ENCODE measurements around the gene CHD5. TPM values are rescaled to one million over a fixed set of nuclear protein-coding genes. Genes with fewer than 3 reads are reported as not detected.
"Not testable (repeated sequence)": the region's sequence is repeated elsewhere in the genome, so short reads cannot be mapped to it uniquely, and the experiment has no call there.

Gene CHD5
- polyA plus RNA-seq, 3 donors: 0.09 to 0.16 (median 0.11) TPM

- 68 to 91% (median 89%) methylated on average over 14 of the region's 14 CpGs for WGBS, 3 donors
- H3K27ac ChIP-seq (ENCODE audit: low read depth, low read length): no peak overlapping the region
Observed at GRCh38 chr1:6069573-6069972, 110.5 kb downstream of the CHD5 start.

- WGBS, 3 donors: 69 to 87% (median 86%) methylated on average over 9 of the region's 9 CpGs
Observed at GRCh38 chr1:6068932-6069331, 111.2 kb downstream of the CHD5 start.

GRCh38 chr1:6068073-6068472 lies 112.0 kb downstream of the CHD5 start:
- H3K27ac ChIP-seq (ENCODE audit: low read depth, low read length): no peak overlapping the region
- WGBS, 3 donors: 78 to 91% (median 90%) methylated on average over 5 of the region's 5 CpGs

More at GRCh38 chr1:6068932-6069331, 111.2 kb downstream of the CHD5 start:
- H3K27ac ChIP-seq (ENCODE audit: low read depth, low read length): no peak overlapping the region

DNA sequence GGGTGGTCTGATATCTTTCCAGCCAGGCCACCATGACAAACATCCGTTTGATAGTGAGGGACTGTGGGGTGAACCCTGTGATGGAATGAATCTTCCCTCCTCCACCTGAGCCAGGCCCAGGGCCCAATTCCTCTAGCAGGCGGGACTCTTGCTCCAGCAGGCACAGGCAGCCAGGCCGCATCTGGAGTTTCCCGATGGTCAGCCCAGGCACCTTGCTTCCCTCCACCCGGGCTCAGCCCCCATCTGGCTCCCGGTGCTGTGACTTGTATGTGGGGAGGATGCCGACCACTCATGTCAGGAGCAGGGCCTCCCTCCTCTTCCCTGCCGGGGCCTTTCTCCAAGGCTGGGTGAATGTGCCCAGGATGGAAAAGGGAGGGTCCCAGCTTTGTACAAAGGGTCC lies 113.4 kb downstream of the CHD5 start:
- H3K27ac ChIP-seq (ENCODE audit: low read depth, low read length): no peak overlapping the region
- 63 to 92% (median 85%) methylated on average over 8 of the region's 8 CpGs for WGBS, 3 donors

- WGBS, 3 donors: 61 to 69% (median 64%) methylated on average over 28 of the region's 28 CpGs
- no peak overlapping the region for H3K27ac ChIP-seq (ENCODE audit: low read depth, low read length)
Observed at GRCh38 chr1:6065093-6065858, 114.8 kb downstream of the CHD5 start.

GRCh38 chr1:6063532-6064053 lies 116.5 kb downstream of the CHD5 start:
- 68 to 83% (median 70%) methylated on average over 7 of the region's 7 CpGs for WGBS, 3 donors
- not testable (repeated sequence) for H3K27ac ChIP-seq (ENCODE audit: low read depth, low read length)

- WGBS, 3 donors: 80 to 96% (median 92%) methylated on average over 6 of the region's 6 CpGs
- no peak overlapping the region for H3K27ac ChIP-seq (ENCODE audit: low read depth, low read length)
Observed at GRCh38 chr1:6062670-6063069, 117.5 kb downstream of the CHD5 start.

DNA sequence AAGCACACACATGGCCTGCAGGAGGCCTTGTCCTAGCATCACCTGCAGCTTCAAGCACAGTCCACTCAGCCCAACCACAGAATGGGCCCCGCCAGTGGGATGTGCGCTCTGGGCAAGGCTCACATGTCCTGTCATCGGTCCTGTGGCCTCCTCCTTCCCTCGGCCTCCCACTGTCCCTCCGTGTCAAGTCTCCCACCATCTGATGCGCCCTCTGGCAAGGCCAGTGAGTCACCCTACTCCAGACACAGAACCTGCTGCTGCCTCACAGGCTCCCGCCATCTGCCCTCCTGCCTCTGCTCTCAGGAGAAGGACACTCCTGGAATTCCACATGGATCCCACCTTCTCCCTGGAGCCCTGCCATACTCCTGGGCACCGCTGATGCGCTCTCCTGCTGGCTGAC lies 120.3 kb downstream of the CHD5 start:
- 83 to 93% (median 92%) methylated on average over 9 of the region's 9 CpGs for WGBS, 3 donors
- H3K27ac ChIP-seq (ENCODE audit: low read depth, low read length): no peak overlapping the region

GRCh38 chr1:6057170-6057845 lies 122.8 kb downstream of the CHD5 start:
- H3K27ac ChIP-seq (ENCODE audit: low read depth, low read length): no peak overlapping the region
- 77 to 81% (median 80%) methylated on average over 9 of the region's 9 CpGs for WGBS, 3 donors

DNA sequence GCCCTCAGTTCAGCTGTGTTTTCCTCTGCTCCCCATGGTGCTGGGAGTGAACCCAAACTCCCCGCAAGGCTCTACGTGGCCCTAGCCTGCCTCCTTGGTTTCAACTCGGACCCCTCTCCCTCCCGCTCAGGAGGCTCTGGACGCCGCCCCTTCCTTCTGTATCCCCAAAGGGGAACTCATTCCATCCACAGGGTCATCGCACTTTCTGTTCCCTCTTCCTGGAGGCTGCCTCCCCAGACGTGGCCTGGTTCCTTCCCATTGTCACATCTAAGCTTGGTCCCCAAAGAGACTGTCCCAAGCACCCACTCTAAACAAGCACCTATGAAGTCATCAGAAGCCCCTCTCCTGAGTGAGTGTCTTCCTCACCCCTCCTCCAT lies 123.6 kb downstream of the CHD5 start:
- no peak overlapping the region for H3K27ac ChIP-seq (ENCODE audit: low read depth, low read length)
- WGBS, 3 donors: 70 to 84% (median 79%) methylated on average over 8 of the region's 8 CpGs

DNA sequence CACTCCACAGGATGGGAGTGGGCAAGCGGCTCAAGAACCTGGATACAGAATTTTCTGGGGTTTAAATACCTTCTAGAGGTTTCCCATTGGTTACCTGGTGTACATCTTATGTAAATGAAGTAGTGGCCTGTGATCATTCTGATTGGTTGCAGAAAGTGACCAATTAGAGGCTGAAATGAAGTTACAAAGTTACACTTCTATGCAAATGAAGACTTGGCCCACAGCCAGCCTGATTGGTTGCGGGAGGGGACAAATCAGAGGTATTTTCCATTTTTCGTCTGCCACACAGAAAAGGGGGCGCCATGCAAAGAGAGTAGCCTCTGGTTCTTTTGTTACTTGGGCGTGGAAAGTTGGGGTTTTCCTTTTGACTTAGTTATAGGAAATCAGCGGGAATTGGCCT lies 125.5 kb downstream of the CHD5 start:
- no peak overlapping the region for H3K27ac ChIP-seq (ENCODE audit: low read depth, low read length)
- 80 to 92% (median 91%) methylated on average over 6 of the region's 6 CpGs for WGBS, 3 donors

- whole genome bisulfite sequencing, 3 donors: 26 to 62% (median 50%) methylated on average over 8 of the region's 8 CpGs
- no peak overlapping the region for H3K27ac ChIP-seq (ENCODE audit: low read depth, low read length)
Observed at GRCh38 chr1:6053206-6053546, 126.9 kb downstream of the CHD5 start.

DNA sequence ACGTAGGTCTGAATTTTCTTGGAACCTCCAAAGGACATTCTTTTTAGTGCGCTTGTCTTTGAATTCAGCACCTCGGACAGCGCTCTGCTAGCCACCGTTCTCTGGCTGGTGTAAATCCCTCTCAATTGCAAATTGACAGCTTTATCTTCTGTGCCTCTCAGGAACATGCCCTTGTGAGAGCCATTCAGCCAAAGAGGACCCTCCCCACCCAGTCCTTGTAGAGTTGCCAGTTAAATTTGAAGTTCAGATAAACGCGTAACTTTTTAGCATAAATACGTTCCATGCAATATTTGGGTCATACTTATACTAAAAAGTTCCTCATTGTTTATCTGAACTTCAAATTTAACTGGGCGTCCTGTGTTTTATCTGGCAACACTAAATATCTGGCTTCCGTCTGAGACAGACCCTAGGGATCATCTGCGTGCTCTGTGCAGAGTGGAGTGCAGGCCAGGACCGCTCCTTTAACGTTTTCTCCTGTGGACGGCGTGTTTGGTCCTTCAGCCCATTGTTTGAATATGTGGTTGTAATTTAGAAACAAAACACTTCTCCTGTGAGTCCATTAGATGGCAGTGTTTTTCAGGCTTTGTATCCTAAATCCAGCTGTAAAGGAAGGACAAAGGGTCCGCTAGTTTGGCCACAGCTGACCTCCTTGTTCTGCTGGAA lies 127.4 kb downstream of the CHD5 start:
- 5 to 32% (median 29%) methylated on average over 16 of the region's 16 CpGs for WGBS, 3 donors
- no peak overlapping the region for H3K27ac ChIP-seq (ENCODE audit: low read depth, low read length)

Other genes with a start within 250 kb of the CHD5 start
- 10 to 100 TPM in 1 of 3 donors, 1 to 10 TPM in 2; 5.0 to 14.3 (median 6.4) TPM for gene NPHP4, start 187.9 kb downstream of the CHD5 start, polyA plus RNA-seq
- gene KCNAB2, start 134.4 kb downstream of the CHD5 start, polyA plus RNA-seq: 10 to 100 TPM in 1 of 3 donors, 1 to 10 TPM in 2; 3.0 to 11.4 (median 8.1) TPM
- gene RPL22, start 19.3 kb upstream of the CHD5 start, polyA plus RNA-seq: 100 to 1,000 TPM; 159 to 575 (median 286) TPM
- gene RNF207, start 25.8 kb upstream of the CHD5 start, polyA plus RNA-seq: 10 to 100 TPM in 1 of 3 donors, 1 to 10 TPM in 2; 7.5 to 13.7 (median 9.7) TPM
- gene ICMT, start 55.6 kb upstream of the CHD5 start, polyA plus RNA-seq: 10 to 100 TPM; 12.7 to 33.3 (median 30.6) TPM
- not detected for gene HES3, start 63.9 kb upstream of the CHD5 start, polyA plus RNA-seq
- 10 to 100 TPM in 2 of 3 donors, 1 to 10 TPM in 1; 3.7 to 21.8 (median 12.3) TPM for gene GPR153, start 80.8 kb upstream of the CHD5 start, polyA plus RNA-seq
- gene ACOT7, start 213.4 kb upstream of the CHD5 start, polyA plus RNA-seq: 10 to 100 TPM in 2 of 3 donors, 1 to 10 TPM in 1; 6.5 to 13.8 (median 11.0) TPM
- gene HES2, start 239.6 kb upstream of the CHD5 start, polyA plus RNA-seq: under 1 TPM in 2 of 3 donors, not detected in 1; 0.01 to 0.18 TPM
- 1 to 10 TPM in 1 of 3 donors, under 1 TPM in 2; 0.20 to 1.2 (median 0.28) TPM for gene ESPN, start 244.5 kb upstream of the CHD5 start, polyA plus RNA-seq